ENCODE data around the gene NCOA7.

GRCh38 chr6:125918230-125918629 lies 127.5 kb downstream of the NCOA7 start:
- TF ChIP-seq POLR2AphosphoS5 (IDR thresholded peaks at IDR 0.05; ENCODE audit: low read depth, low read length) (no peak), POLR2A (IDR thresholded peaks at IDR 0.05; ENCODE audit: low read depth, low read length) (no peak), TAF1 (IDR thresholded peaks at IDR 0.05; ENCODE audit: borderline replicate concordance, low read depth, low read length) (no peak)

All from GM12892 (cell line).